Small intestine (tissue), 7 donors: Measurements from ENCODE around the gene TAS1R3. TPM values are rescaled to one million over a fixed set of nuclear protein-coding genes. Genes with fewer than 3 reads are reported as not detected.

Experiments used
- DNase-seq, 2 donors: peaks; one replicate each; pipeline versions ENCODE4 v3.0.0 to v3.0.0-alpha.2; 2013
- FAIRE-seq: peaks from 2 replicates; lab custom pipeline; 2012; peaks lifted over from hg19 to GRCh38; lab: Jason Lieb, UNC
- H3K27ac ChIP-seq, 3 donors: one replicate each; pipeline ENCODE4 v1.5.1; 2013; ENCODE audit warnings: low read length in 2 of 3, mild to moderate bottlenecking in 2 of 3, control low read depth in 1 of 3, inconsistent platforms in 1 of 3, low read depth in 1 of 3, moderate library complexity in 1 of 3
- H3K27me3 ChIP-seq, 3 donors: one replicate each; pipeline ENCODE4 v1.6.1; 2013; ENCODE audit warnings: low read length in 3 of 3, inconsistent platforms in 1 of 3; ENCODE audit not compliant: control insufficient read depth in 3 of 3, insufficient read depth in 3 of 3
- H3K36me3 ChIP-seq, 3 donors: one replicate each; pipeline ENCODE4 v1.6.1; 2013; ENCODE audit warnings: low read length in 3 of 3, inconsistent platforms in 1 of 3, low read depth in 1 of 3, mild to moderate bottlenecking in 1 of 3, moderate library complexity in 1 of 3; ENCODE audit not compliant: control insufficient read depth in 3 of 3, insufficient read depth in 2 of 3
- H3K4me1 ChIP-seq, 3 donors: one replicate each; pipeline ENCODE4 v1.6.1; 2013; ENCODE audit warnings: low read length in 2 of 3, inconsistent platforms in 1 of 3, low read depth in 1 of 3, mild to moderate bottlenecking in 1 of 3, moderate library complexity in 1 of 3; ENCODE audit not compliant: control insufficient read depth in 3 of 3, insufficient read depth in 2 of 3
- H3K4me3 ChIP-seq, 3 donors: one replicate each; pipeline ENCODE4 v1.5.1; 2013; ENCODE audit warnings: low read length in 3 of 3, control low read depth in 1 of 3, inconsistent platforms in 1 of 3, low read depth in 1 of 3, mild to moderate bottlenecking in 1 of 3, moderate library complexity in 1 of 3
- H3K9me3 ChIP-seq, 2 donors: one replicate each; pipeline ENCODE4 v1.6.1; 2013; ENCODE audit warnings: low read depth in 1 of 2, low read length in 1 of 2; ENCODE audit not compliant: control insufficient read depth in 2 of 2, insufficient read depth in 1 of 2
- WGBS, 3 donors: extraction: QIAGEN DNeasy Blood & Tissue Kit; methylation state at CpG; one replicate each; pipeline ENCODE4 v1.1.7; 2013; 5-methylcytosine and 5-hydroxymethylcytosine counted together
- polyA plus RNA-seq, 4 donors: library from polyadenylated mRNA; stranded (reverse) in 3 of 4; unstranded in 1 of 4; fragments of 200-250 nt in 3 of 4; fragments of 120-200 nt in 1 of 4; gene quantifications; one replicate each; pipeline versions ENCODE4 v1.2.1 to v1.2.3, GENCODE V29; 2013
- donor health status: healthy with polysubstance abuse.
- donor health status: control.
- donor health status: control.
- donor health status: Bipolar disorder and iron deficiency.
- donor health status: healthy.

The TAS1R3 gene
- polyA plus RNA-seq, 4 donors, result 0.33 to 0.99 (median 0.63) TPM

- DNase-seq (no peak), FAIRE-seq (no peak)
- H3K27me3 ChIP-seq, result no peaks in the 10 kb centered on the region
- H3K4me3 ChIP-seq, result no peak overlapping the region
- H3K27ac ChIP-seq, result no peak overlapping the region
- no peaks in the 10 kb centered on the region for H3K9me3 ChIP-seq
- peaks cover 0 to 50% (median 4%) of the 10 kb centered on the region in 3 donors for H3K36me3 ChIP-seq
- H3K4me1 ChIP-seq, result peaks cover 0 to 19% (median 0%) of the 10 kb centered on the region in 3 donors
- WGBS, 3 donors, result 83 to 86% (median 83%) methylated on average over 53 to 94 of the region's 94 CpGs
Measured at GRCh38 chr1:1293263-1294249, 37.5 kb upstream of the TAS1R3 start.

GRCh38 chr1:1294250-1294890 is 36.7 kb upstream of the TAS1R3 start:
- Histone ChIP-seq H3K36me3 (peaks cover 0 to 59% (median 4%) of the 10 kb centered on the region in 3 donors), H3K27ac (no peak overlapping the region), H3K4me1 (peaks cover 0 to 19% (median 0%) of the 10 kb centered on the region in 3 donors), H3K27me3 (no peaks in the 10 kb centered on the region), H3K4me3 (no peak overlapping the region), H3K9me3 (no peaks in the 10 kb centered on the region)
- FAIRE-seq (no peak), DNase-seq (no peak)
- 90 to 97% (median 94%) methylated on average over 50 to 58 of the region's 58 CpGs for WGBS, 3 donors

GRCh38 chr1:1295154-1295923 is 35.7 kb upstream of the TAS1R3 start:
- DNase-seq (no peak), FAIRE-seq (no peak)
- H3K4me1 ChIP-seq, result peaks cover 0 to 17% (median 0%) of the 10 kb centered on the region in 3 donors
- 93 to 94% (median 94%) methylated on average over 33 to 35 of the region's 35 CpGs for WGBS, 3 donors
- H3K27me3 ChIP-seq, result no peaks in the 10 kb centered on the region
- H3K9me3 ChIP-seq, result no peaks in the 10 kb centered on the region
- no peak overlapping the region for H3K27ac ChIP-seq
- H3K4me3 ChIP-seq, result no peak overlapping the region
- peaks cover 0 to 68% (median 4%) of the 10 kb centered on the region in 3 donors for H3K36me3 ChIP-seq

GRCh38 chr1:1296070-1297061 is 34.7 kb upstream of the TAS1R3 start:
- peaks cover 0 to 71% (median 4%) of the 10 kb centered on the region in 3 donors for H3K36me3 ChIP-seq
- H3K27me3 ChIP-seq, result no peaks in the 10 kb centered on the region
- WGBS, 3 donors, result 91 to 94% (median 94%) methylated on average over 59 to 62 of the region's 62 CpGs
- no peak for DNase-seq
- H3K9me3 ChIP-seq, result no peaks in the 10 kb centered on the region
- FAIRE-seq, result no peak
- no peak overlapping the region for H3K27ac ChIP-seq
- peaks cover 0 to 8% (median 0%) of the 10 kb centered on the region in 3 donors for H3K4me1 ChIP-seq
- H3K4me3 ChIP-seq, result no peak overlapping the region

GRCh38 chr1:1297802-1298424 is 33.2 kb upstream of the TAS1R3 start:
- Histone ChIP-seq H3K9me3 (no peaks in the 10 kb centered on the region), H3K27me3 (no peaks in the 10 kb centered on the region), H3K36me3 (peaks cover 0 to 73% (median 4%) of the 10 kb centered on the region in 3 donors), H3K27ac (no peak overlapping the region), H3K4me3 (no peak overlapping the region), H3K4me1 (no peaks in the 10 kb centered on the region)
- WGBS, 3 donors, result 90 to 93% (median 91%) methylated on average over 25 to 31 of the region's 31 CpGs
- DNase-seq, result no peak
- no peak for FAIRE-seq

- H3K27ac ChIP-seq, result no peak overlapping the region
- WGBS, 3 donors, result 73 to 84% (median 81%) methylated on average over 28 to 30 of the region's 30 CpGs
- DNase-seq (peak in 1 of 2 donors; percentile 42), FAIRE-seq (no peak)
- H3K36me3 ChIP-seq, result peaks cover 0 to 78% (median 4%) of the 10 kb centered on the region in 3 donors
- no peak overlapping the region for H3K4me3 ChIP-seq
- H3K9me3 ChIP-seq, result no peaks in the 10 kb centered on the region
- H3K4me1 ChIP-seq, result no peaks in the 10 kb centered on the region
- H3K27me3 ChIP-seq, result no peaks in the 10 kb centered on the region
Measured at GRCh38 chr1:1298861-1299685, 32.0 kb upstream of the TAS1R3 start.
